Cardiac muscle cell (in vitro differentiated cells and primary cell): Measurements from ENCODE around the gene LTB4R. TPM values are rescaled to one million over a fixed set of nuclear protein-coding genes. Genes with fewer than 3 reads are reported as not detected.

Experiments
- DNase-seq, 2 donors: peaks; one replicate each; pipeline versions ENCODE4 v3.0.0 to v3.0.0-alpha.2; 2010 to 2017; ENCODE audit warnings: low read depth in 1 of 2, low spot score in 1 of 2
- H3K27ac ChIP-seq: fragments of 200-600 bp; sonication (generic); 2 replicates; pipeline ENCODE4 v1.5.1; 2016
- H3K27me3 ChIP-seq: fragments of 200-600 bp; sonication (generic); 2 replicates; pipeline ENCODE4 v1.6.0; 2016; ENCODE audit warnings: control low read depth
- H3K36me3 ChIP-seq: fragments of 200-600 bp; sonication (generic); 2 replicates; pipeline ENCODE4 v1.5.1; 2016; ENCODE audit warnings: control low read depth
- H3K4me1 ChIP-seq: fragments of 200-600 bp; sonication (generic); 2 replicates; pipeline ENCODE4 v1.8.1; 2017; ENCODE audit warnings: low read depth, mild to moderate bottlenecking, mixed run types
- H3K4me3 ChIP-seq: fragments of 200-600 bp; sonication (generic); 2 replicates; pipeline ENCODE4 v1.5.1; 2016; ENCODE audit warnings: mild to moderate bottlenecking
- H3K9me3 ChIP-seq: fragments of 200-600 bp; sonication (generic); 2 replicates; pipeline ENCODE4 v1.5.1; 2017; ENCODE audit warnings: low read depth, mild to moderate bottlenecking, control low read depth
- CTCF ChIP-seq: IDR thresholded peaks from 2 replicates; pipeline ENCODE4 v1.5.1; 2012; ENCODE audit warnings: low read depth, mild to moderate bottlenecking, low read length
- polyA plus RNA-seq: library from polyadenylated mRNA; unstranded; fragments of >200 nt; fragmentation: Nextera tagmentation; extraction: Ambion mirVana; gene quantifications from 2 replicates; pipeline ENCODE4 v1.2.1, GENCODE V29; 2016
- total RNA-seq: library from RNA; depleted of rRNA; stranded (reverse); fragments of >200 nt; gene quantifications from 2 replicates; pipeline ENCODE4 v1.2.3, GENCODE V29; 2016

Gene LTB4R
- total and polyA plus RNA-seq, 2 experiments from 2014 or later: 2.7 to 8.5 TPM

GRCh38 chr14:24270537-24271133 is 40.7 kb upstream of the LTB4R start:
- peak overlapping the region; percentile 93 for H3K27ac ChIP-seq
- no peaks in the 10 kb centered on the region for H3K9me3 ChIP-seq
- no peak for TF ChIP-seq CTCF
- peak overlapping the region; percentile 77 for H3K4me3 ChIP-seq
- no peaks in the 10 kb centered on the region for H3K27me3 ChIP-seq
- H3K4me1 ChIP-seq: no peaks in the 10 kb centered on the region
- DNase-seq: no peak
- H3K36me3 ChIP-seq: no peaks in the 10 kb centered on the region

GRCh38 chr14:24271134-24271833 is 40.0 kb upstream of the LTB4R start, which contains the start of gene RABGGTA:
RABGGTA (minus strand) TSS chr14:24271597; CDS start chr14:24271115, 482 bp downstream.
- H3K36me3 ChIP-seq: no peaks in the 10 kb centered on the region
- H3K27ac ChIP-seq: peak within 1 kb of the TSS; percentile 93
- no peaks in the 10 kb centered on the region for H3K4me1 ChIP-seq
- peak; percentile 92 to 94 for DNase-seq
- TF ChIP-seq CTCF: peak; percentile 67
- no peaks in the 10 kb centered on the region for H3K9me3 ChIP-seq
- H3K27me3 ChIP-seq: no peaks in the 10 kb centered on the region
- H3K4me3 ChIP-seq: peak within 1 kb of the TSS; percentile 77

GRCh38 chr14:24271834-24272263 is 39.5 kb upstream of the LTB4R start:
- H3K36me3 ChIP-seq: no peaks in the 10 kb centered on the region
- H3K27me3 ChIP-seq: no peaks in the 10 kb centered on the region
- no peaks in the 10 kb centered on the region for H3K9me3 ChIP-seq
- no peak overlapping the region for H3K27ac ChIP-seq
- no peak for DNase-seq
- H3K4me3 ChIP-seq: peak overlapping the region; percentile 77
- TF ChIP-seq CTCF: no peak
- H3K4me1 ChIP-seq: no peaks in the 10 kb centered on the region

GRCh38 chr14:24272467-24272866 is 38.8 kb upstream of the LTB4R start:
- Histone ChIP-seq H3K36me3 (no peaks in the 10 kb centered on the region), H3K27me3 (no peaks in the 10 kb centered on the region), H3K27ac (no peak overlapping the region), H3K9me3 (no peaks in the 10 kb centered on the region), H3K4me1 (no peaks in the 10 kb centered on the region), H3K4me3 (no peak overlapping the region)
- no peak for DNase-seq
- TF ChIP-seq CTCF: no peak

GRCh38 chr14:24273422-24273998 is 37.8 kb upstream of the LTB4R start:
- no peak overlapping the region for H3K27ac ChIP-seq
- H3K4me3 ChIP-seq: no peak overlapping the region
- no peaks in the 10 kb centered on the region for H3K36me3 ChIP-seq
- TF ChIP-seq CTCF: no peak
- DNase-seq: no peak
- H3K27me3 ChIP-seq: no peaks in the 10 kb centered on the region
- no peaks in the 10 kb centered on the region for H3K9me3 ChIP-seq
- no peaks in the 10 kb centered on the region for H3K4me1 ChIP-seq
